ENCODE data around the gene FAM78B. TPM values are rescaled to one million over a fixed set of nuclear protein-coding genes. Genes with fewer than 3 reads are reported as not detected.

FAM78B gene
- 0.31 to 0.47 TPM (median 0.41 TPM) in 5 replicates for total RNA-seq (2022; extraction: Qiagen RNA extraction)

DNA sequence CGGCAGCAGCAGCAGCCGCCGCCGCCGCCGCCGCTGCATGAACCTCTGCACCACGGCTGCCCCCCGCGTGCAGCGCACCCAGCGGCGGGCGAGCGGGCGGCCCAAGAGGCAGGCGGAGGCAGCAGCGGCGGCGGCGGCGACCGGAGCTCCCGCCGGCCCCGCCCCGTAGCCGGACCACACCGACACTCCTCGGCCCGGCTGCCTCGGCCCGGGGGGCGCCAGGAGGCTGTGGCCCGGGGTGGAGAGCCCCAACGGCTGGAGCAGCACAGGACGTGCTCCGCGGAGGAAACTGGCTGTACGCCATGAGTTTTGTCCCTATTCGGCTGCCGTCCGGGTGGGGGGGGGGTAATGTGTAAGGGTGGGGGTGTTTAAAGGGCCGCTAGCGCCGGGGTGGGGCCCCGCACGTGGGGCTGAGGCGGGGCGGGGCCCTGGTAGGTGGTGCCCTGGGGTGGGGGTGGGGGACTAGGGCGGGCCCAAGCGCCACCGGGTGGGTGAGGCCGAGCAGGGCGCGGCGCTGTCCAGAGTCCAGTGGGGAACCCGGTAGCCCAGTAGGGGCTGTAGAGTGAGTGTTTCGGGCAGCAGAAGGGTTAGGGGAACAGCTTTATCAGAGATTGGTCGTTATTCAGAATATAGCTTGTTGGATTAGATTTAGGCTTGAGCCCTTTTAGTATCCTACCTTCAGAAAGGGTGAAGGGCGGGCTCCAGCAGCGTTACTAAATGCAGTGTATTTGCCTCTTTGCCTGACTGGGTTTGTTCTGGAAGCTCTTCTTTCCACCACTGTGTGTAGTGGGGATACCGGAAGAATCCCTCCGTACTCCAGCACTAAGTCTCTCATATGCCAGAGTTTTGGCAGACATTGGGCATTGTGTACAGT is at the start of gene FAM78B:
Gene FAM78B, minus strand, starts transcription at position 304 of the 874 bp plus-strand sequence. CDS start 753 bp downstream, outside the sequence.

Data from A549 treated with AZD2906 at 1 μM for 4 hours (cell line).